HepG2 (cell line): Measurements from ENCODE around the gene TMEM98. TPM values are rescaled to one million over a fixed set of nuclear protein-coding genes. Genes with fewer than 3 reads are reported as not detected.

Source experiments
- ATF7 ChIP-seq, 2 experiments: fragments of 450-650 bp in 1 of 2; sonication (generic) in 1 of 2; formaldehyde crosslinking in 1 of 2; IDR thresholded peaks; 2 replicates each; pipeline versions ENCODE4 v1.4.0 to v1.6.1; 2016 to 2020; ENCODE audit warnings: antibody characterized with exemption in 1 of 2, mild to moderate bottlenecking in 1 of 2, missing genetic modification reagents in 1 of 2
- HMG20A ChIP-seq: IDR thresholded peaks from 2 replicates; pipeline ENCODE4 v1.6.1; 2016; ENCODE audit warnings: borderline replicate concordance
- HOXA3 ChIP-seq: sonication (generic); formaldehyde crosslinking; IDR thresholded peaks from 2 replicates; pipeline ENCODE4 v1.5.0; 2020; ENCODE audit warnings: missing genetic modification reagents
- KDM3A ChIP-seq: IDR thresholded peaks from 2 replicates; pipeline ENCODE4 v1.6.1; 2018; ENCODE audit warnings: low read depth, missing compliant biosample characterization
- MATR3 ChIP-seq: sonication (generic); formaldehyde crosslinking; IDR thresholded peaks from 2 replicates; pipeline ENCODE4 v1.4.0; 2020; ENCODE audit warnings: missing genetic modification reagents
- MLX ChIP-seq: IDR thresholded peaks from 2 replicates; pipeline ENCODE4 v1.6.1; 2016
- NFRKB ChIP-seq: fragments of 450-650 bp; IDR thresholded peaks from 2 replicates; pipeline ENCODE4 v1.6.1; 2017
- NRL ChIP-seq: sonication (generic); formaldehyde crosslinking; IDR thresholded peaks from 2 replicates; pipeline ENCODE4 v1.5.0; 2020; ENCODE audit warnings: missing genetic modification reagents, mild to moderate bottlenecking, moderate library complexity, borderline replicate concordance
- PATZ1 ChIP-seq: sonication (generic); formaldehyde crosslinking; IDR thresholded peaks from 2 replicates; pipeline ENCODE4 v1.4.0; 2020; ENCODE audit warnings: missing genetic modification reagents
- PITX1 ChIP-seq: sonication (generic); formaldehyde crosslinking; IDR thresholded peaks from 2 replicates; pipeline ENCODE4 v1.5.1; 2020; ENCODE audit warnings: mild to moderate bottlenecking, missing genetic modification reagents
- SYNCRIP ChIP-seq: fragments of 200-400 bp; formaldehyde crosslinking; IDR thresholded peaks from 2 replicates; pipeline ENCODE4 v1.6.1; 2018; ENCODE audit warnings: mild to moderate bottlenecking, low read depth, low read length; ENCODE audit not compliant: insufficient read depth
- ZBTB42 ChIP-seq: sonication (generic); formaldehyde crosslinking; IDR thresholded peaks from 2 replicates; pipeline ENCODE4 v1.5.0; 2020; ENCODE audit warnings: mild to moderate bottlenecking, missing genetic modification reagents
- ZFX ChIP-seq: sonication (generic); formaldehyde crosslinking; IDR thresholded peaks from 2 replicates; pipeline ENCODE4 v1.4.0; 2020; ENCODE audit warnings: mild to moderate bottlenecking, low read depth, missing genetic modification reagents, moderate library complexity
- ZNF501 ChIP-seq: sonication (generic); formaldehyde crosslinking; IDR thresholded peaks from 2 replicates; pipeline ENCODE4 v1.5.1; 2020; ENCODE audit warnings: mild to moderate bottlenecking, moderate library complexity, missing genetic modification reagents
- ZNF580 ChIP-seq: IDR thresholded peaks from 2 replicates; pipeline ENCODE4 v1.6.1; 2016; ENCODE audit warnings: low read depth, borderline replicate concordance
- ZNF691 ChIP-seq: sonication (generic); formaldehyde crosslinking; IDR thresholded peaks from 2 replicates; pipeline ENCODE4 v1.4.0; 2020; ENCODE audit warnings: missing genetic modification reagents, low read depth, mild to moderate bottlenecking, borderline replicate concordance
- ZNF749 ChIP-seq: sonication (generic); formaldehyde crosslinking; IDR thresholded peaks from 2 replicates; pipeline ENCODE4 v1.8.0; 2022; ENCODE audit warnings: mild to moderate bottlenecking, missing genetic modification reagents, moderate library complexity, borderline replicate concordance
- ZNF776 ChIP-seq: sonication (generic); formaldehyde crosslinking; IDR thresholded peaks from 2 replicates; pipeline ENCODE4 v1.4.0; 2020; ENCODE audit warnings: mild to moderate bottlenecking, missing genetic modification reagents
- ZXDC ChIP-seq: sonication (generic); formaldehyde crosslinking; IDR thresholded peaks from 2 replicates; pipeline ENCODE4 v1.5.0; 2020; ENCODE audit warnings: mild to moderate bottlenecking, missing genetic modification reagents
- polyA plus RNA-seq, 8 experiments: library from polyadenylated mRNA; depleted of rRNA in 3 of 8; stranded (reverse) in 7 of 8; unstranded in 1 of 8; fragments of >200 nt; fragmentation: Illumina TruSeq in 4 of 8; extraction: Trizol in 4 of 8; gene quantifications; 2 replicates each; pipeline versions ENCODE4 v1.2.1 to v1.2.3, GENCODE V29; 2011 to 2016; ENCODE audit warnings: low read depth in 4 of 8, missing spikeins in 1 of 8, mixed read lengths in 1 of 8; ENCODE audit not compliant: insufficient read depth in 1 of 8
- total RNA-seq, 5 experiments: library from RNA; depleted of rRNA; stranded (reverse); fragments of >200 nt; fragmentation: Illumina TruSeq; extraction: Trizol; gene quantifications; 2 replicates each; pipeline ENCODE4 v1.2.3, GENCODE V29; 2016; ENCODE audit warnings: low read depth in 1 of 5
- TF ChIP-seq, protein P1 (sequence below): sonication (generic); formaldehyde crosslinking; IDR thresholded peaks from 2 replicates; pipeline ENCODE4 v1.4.0; 2020; ENCODE audit warnings: missing genetic modification reagents
- TF ChIP-seq, protein P2 (sequence below): sonication (generic); formaldehyde crosslinking; IDR thresholded peaks from 2 replicates; pipeline ENCODE4 v1.5.0; 2020; ENCODE audit warnings: missing genetic modification reagents, mild to moderate bottlenecking, borderline replicate concordance

Gene TMEM98
- total and polyA plus RNA-seq, 2 of the 13 experiments (the other 11 are each of a cell fraction or from before 2014, with no cell fraction given), result 103 to 175 TPM

GRCh38 chr17:32927201-32927723 lies 691 bp upstream of the TMEM98 start (continued):
- TF ChIP-seq ZXDC (no peak), ZNF580 (CRISPR knock-in tag) (0 out of 2 replicates have a peak, but pooled peaks have one; percentile 21), MLX (peak; percentile 74), ZNF691 (peak; percentile 29; the same call in 1 of the 2 replicates), HMG20A (peak; percentile 58; the same call in 1 of the 2 replicates), PATZ1 (CRISPR knock-in tag) (peak; percentile 62; the same call in 1 of the 2 replicates), PITX1 (CRISPR knock-in tag) (peak; percentile 100), ZFX (peak; percentile 76), HOXA3 (peak; percentile 52; the same call in 1 of the 2 replicates), NFRKB (no peak), ZBTB42 (CRISPR knock-in tag) (no peak), MATR3 (CRISPR knock-in tag) (no peak), ZNF501 (peak; percentile 35; the same call in 1 of the 2 replicates), ZNF749 (no peak), ATF7 (IDR thresholded peaks at IDR 0.05) (no peak), ATF7 (CRISPR knock-in tag; IDR thresholded peaks at IDR 0.05) (no peak), ZNF776 (CRISPR knock-in tag) (no peak), NRL (CRISPR knock-in tag) (0 out of 2 replicates have a peak, but pooled peaks have one; percentile 36), SYNCRIP (no peak), KDM3A (CRISPR knock-in tag) (no peak)
- TF ChIP-seq, protein P1, sequence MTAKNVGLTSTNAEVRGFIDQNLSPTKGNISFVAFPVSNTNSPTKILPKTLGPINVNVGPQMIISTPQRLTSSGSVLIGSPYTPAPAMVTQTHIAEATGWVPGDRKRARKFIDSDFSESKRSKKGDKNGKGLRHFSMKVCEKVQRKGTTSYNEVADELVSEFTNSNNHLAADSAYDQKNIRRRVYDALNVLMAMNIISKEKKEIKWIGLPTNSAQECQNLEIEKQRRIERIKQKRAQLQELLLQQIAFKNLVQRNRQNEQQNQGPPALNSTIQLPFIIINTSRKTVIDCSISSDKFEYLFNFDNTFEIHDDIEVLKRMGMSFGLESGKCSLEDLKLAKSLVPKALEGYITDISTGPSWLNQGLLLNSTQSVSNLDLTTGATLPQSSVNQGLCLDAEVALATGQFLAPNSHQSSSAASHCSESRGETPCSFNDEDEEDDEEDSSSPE (CRISPR knock-in tag), result peak; percentile 42
- TF ChIP-seq, protein P2, sequence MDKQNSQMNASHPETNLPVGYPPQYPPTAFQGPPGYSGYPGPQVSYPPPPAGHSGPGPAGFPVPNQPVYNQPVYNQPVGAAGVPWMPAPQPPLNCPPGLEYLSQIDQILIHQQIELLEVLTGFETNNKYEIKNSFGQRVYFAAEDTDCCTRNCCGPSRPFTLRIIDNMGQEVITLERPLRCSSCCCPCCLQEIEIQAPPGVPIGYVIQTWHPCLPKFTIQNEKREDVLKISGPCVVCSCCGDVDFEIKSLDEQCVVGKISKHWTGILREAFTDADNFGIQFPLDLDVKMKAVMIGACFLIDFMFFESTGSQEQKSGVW (CRISPR knock-in tag), result no peak
